Type B pancreatic cell (in vitro differentiated cells): Measurements from ENCODE around the gene DLD. TPM values are rescaled to one million over a fixed set of nuclear protein-coding genes. Genes with fewer than 3 reads are reported as not detected.
"Not testable (repeated sequence)": the region's sequence is repeated elsewhere in the genome, so short reads cannot be mapped to it uniquely, and the experiment has no call there.

Source experiments
- DNase-seq: peaks from one replicate; pipeline ENCODE4 v3.0.0; 2021; ENCODE audit warnings: mixed read lengths; ENCODE audit not compliant: unreplicated experiment; ENCODE audit errors: extremely low spot score
- H3K27ac Mint-ChIP-seq: 2 replicates; pipeline ENCODE4 v1.8.0; 2021; ENCODE audit warnings: mild to moderate bottlenecking, mixed read lengths
- H3K27me3 Mint-ChIP-seq: 2 replicates; pipeline ENCODE4 v1.8.0; 2021; ENCODE audit warnings: mixed read lengths
- H3K36me3 Mint-ChIP-seq: 2 replicates; pipeline ENCODE4 v1.8.0; 2021; ENCODE audit warnings: mixed read lengths
- H3K4me1 Mint-ChIP-seq: one replicate; pipeline ENCODE4 v1.8.0; 2021; ENCODE audit warnings: mixed read lengths; ENCODE audit not compliant: unreplicated experiment
- H3K4me3 Mint-ChIP-seq: 2 replicates; pipeline ENCODE4 v1.8.0; 2021; ENCODE audit warnings: mild to moderate bottlenecking, mixed read lengths
- H3K9me3 Mint-ChIP-seq: 2 replicates; pipeline ENCODE4 v1.8.0; 2021; ENCODE audit warnings: mixed read lengths
- CTCF ChIP-seq: fragments of 200-600 bp; sonication (generic); conservative IDR thresholded peaks from 2 replicates; pipeline ENCODE4 v1.5.0; 2021; ENCODE audit warnings: antibody characterized with exemption, mild to moderate bottlenecking
- total RNA-seq: library from RNA; stranded (reverse); gene quantifications from 2 replicates; pipeline ENCODE4 v1.2.1, GENCODE V29; 2021; ENCODE audit warnings: low replicate concordance

The DLD gene
- total RNA-seq, 1 donor from 2014 or later: 80.7 TPM

GRCh38 chr7:107953924-107954303 is 62.9 kb downstream of the DLD start:
- Mint-ChIP-seq H3K36me3 (peaks cover 53% of the 10 kb centered on the region), H3K4me1 (peaks cover 25% of the 10 kb centered on the region), H3K27ac (peak overlapping the region; percentile 89), H3K9me3 (no peaks in the 10 kb centered on the region), H3K4me3 (no peak overlapping the region), H3K27me3 (no peaks in the 10 kb centered on the region)
- no peak for DNase-seq
- TF ChIP-seq CTCF: no peak

- Mint-ChIP-seq H3K27me3 (no peaks in the 10 kb centered on the region), H3K4me3 (no peak overlapping the region), H3K27ac (no peak overlapping the region), H3K4me1 (peaks cover 17% of the 10 kb centered on the region), H3K9me3 (no peaks in the 10 kb centered on the region), H3K36me3 (peaks cover 55% of the 10 kb centered on the region)
- DNase-seq: no peak
- no peak for TF ChIP-seq CTCF
These were observed 64.4 kb downstream of the DLD start for GRCh38 chr7:107955394-107955793.

- H3K27ac Mint-ChIP-seq, H3K27me3 Mint-ChIP-seq, H3K9me3 Mint-ChIP-seq, H3K4me3 Mint-ChIP-seq, DNase-seq: not testable (repeated sequence)
- Mint-ChIP-seq H3K4me1 (peaks cover 17% of the 10 kb centered on the region), H3K36me3 (peaks cover 57% of the 10 kb centered on the region)
These were observed 66.0 kb downstream of the DLD start for GRCh38 chr7:107956950-107957349.

- DNase-seq: no peak
- H3K9me3 Mint-ChIP-seq: no peaks in the 10 kb centered on the region
- no peak for TF ChIP-seq CTCF
- H3K27me3 Mint-ChIP-seq: no peaks in the 10 kb centered on the region
- H3K36me3 Mint-ChIP-seq: peaks cover 59% of the 10 kb centered on the region
- no peak overlapping the region for H3K4me3 Mint-ChIP-seq
- H3K27ac Mint-ChIP-seq: no peak overlapping the region
- H3K4me1 Mint-ChIP-seq: peaks cover 17% of the 10 kb centered on the region
These were observed 66.5 kb downstream of the DLD start for GRCh38 chr7:107957436-107957835.

GRCh38 chr7:107958764-107959526 is 68.0 kb downstream of the DLD start:
- Mint-ChIP-seq H3K27ac (no peak overlapping the region), H3K27me3 (no peaks in the 10 kb centered on the region), H3K36me3 (peaks cover 53% of the 10 kb centered on the region), H3K9me3 (no peaks in the 10 kb centered on the region), H3K4me1 (peaks cover 4% of the 10 kb centered on the region), H3K4me3 (no peak overlapping the region)
- DNase-seq: no peak
- no peak for TF ChIP-seq CTCF

GRCh38 chr7:107959527-107959898 is 68.5 kb downstream of the DLD start:
- H3K4me1 Mint-ChIP-seq: peaks cover 4% of the 10 kb centered on the region
- H3K36me3 Mint-ChIP-seq: peaks cover 57% of the 10 kb centered on the region
- H3K27ac Mint-ChIP-seq: no peak overlapping the region
- no peak for DNase-seq
- H3K9me3 Mint-ChIP-seq: no peaks in the 10 kb centered on the region
- H3K27me3 Mint-ChIP-seq: no peaks in the 10 kb centered on the region
- no peak overlapping the region for H3K4me3 Mint-ChIP-seq
- no peak for TF ChIP-seq CTCF
